Muscle of leg (tissue), 11 donors: ENCODE data around the gene CASQ2. TPM values are rescaled to one million over a fixed set of nuclear protein-coding genes. Genes with fewer than 3 reads are reported as not detected.

Experiments used
- DNase-seq: peaks from one replicate; pipeline ENCODE4 v3.0.0; 2013
- H3K27ac ChIP-seq: one replicate; pipeline ENCODE4 v1.5.1; 2013; ENCODE audit warnings: mild to moderate bottlenecking, low read length, control low read depth
- H3K27me3 ChIP-seq: one replicate; pipeline ENCODE4 v1.6.1; 2013; ENCODE audit warnings: low read length; ENCODE audit not compliant: control insufficient read depth, insufficient read depth
- H3K36me3 ChIP-seq: one replicate; pipeline ENCODE4 v1.6.1; 2013; ENCODE audit warnings: low read length; ENCODE audit not compliant: control insufficient read depth, insufficient read depth
- H3K4me1 ChIP-seq: one replicate; pipeline ENCODE4 v1.6.1; 2013; ENCODE audit warnings: low read length; ENCODE audit not compliant: control insufficient read depth, insufficient read depth
- H3K4me3 ChIP-seq: one replicate; pipeline ENCODE4 v1.5.1; 2013; ENCODE audit warnings: low read length, control low read depth
- H3K9me3 ChIP-seq: replicated peaks from 2 replicates; pipeline ENCODE4 v1.6.1; 2013; ENCODE audit warnings: low read depth, low read length; ENCODE audit not compliant: control insufficient read depth
- WGBS: methylation state at CpG from one replicate; pipeline ENCODE4 v1.1.5; 2013; ENCODE audit warnings: missing lambda C conversion rate; ENCODE audit not compliant: insufficient coverage; 5-methylcytosine and 5-hydroxymethylcytosine counted together
- polyA plus RNA-seq, 8 donors: library from polyadenylated mRNA; unstranded; fragments of 120-200 nt; gene quantifications; one replicate each; pipeline versions ENCODE4 v1.2.1 to v1.2.3, GENCODE V29; 2013; ENCODE audit warnings: inconsistent platforms in 1 of 8, low replicate concordance in 1 of 8; ENCODE audit not compliant: insufficient read length in 8 of 8, insufficient read depth in 1 of 8
- total RNA-seq: library from RNA; stranded (reverse); fragments of 120-200 nt; gene quantifications from one replicate; pipeline ENCODE4 v1.2.4, GENCODE V29; 2013

The CASQ2 gene
- total and polyA plus RNA-seq, 9 donors, result 305 to 812 (median 606) TPM

- peaks cover 13% of the 10 kb centered on the region for H3K4me1 ChIP-seq
- H3K9me3 ChIP-seq, result no peaks in the 10 kb centered on the region
- no peak for DNase-seq
- H3K4me3 ChIP-seq, result no peak overlapping the region
- WGBS, result no CpG with 5 or more reads among the region's 5 CpGs
- peaks cover 10% of the 10 kb centered on the region for H3K36me3 ChIP-seq
- H3K27ac ChIP-seq, result no peak overlapping the region
- H3K27me3 ChIP-seq, result no peaks in the 10 kb centered on the region
Measured at GRCh38 chr1:115746021-115746690, 22.4 kb downstream of the CASQ2 start.

- Histone ChIP-seq H3K4me1 (peaks cover 9% of the 10 kb centered on the region), H3K36me3 (peaks cover 18% of the 10 kb centered on the region), H3K27ac (no peak overlapping the region), H3K4me3 (no peak overlapping the region), H3K27me3 (no peaks in the 10 kb centered on the region), H3K9me3 (no peaks in the 10 kb centered on the region)
- WGBS, result 67% methylated on average over 1 of the region's 3 CpGs
- DNase-seq, result no peak
Measured at GRCh38 chr1:115744646-115745275, 23.8 kb downstream of the CASQ2 start.

GRCh38 chr1:115740811-115741210 is 27.7 kb downstream of the CASQ2 start:
- H3K9me3 ChIP-seq, result no peaks in the 10 kb centered on the region
- no peaks in the 10 kb centered on the region for H3K4me1 ChIP-seq
- no peak for DNase-seq
- H3K27ac ChIP-seq, result no peak overlapping the region
- no CpG with 5 or more reads among the region's 1 CpG for WGBS
- H3K4me3 ChIP-seq, result no peak overlapping the region
- no peaks in the 10 kb centered on the region for H3K27me3 ChIP-seq
- H3K36me3 ChIP-seq, result peaks cover 28% of the 10 kb centered on the region

GRCh38 chr1:115732316-115732715 is 36.2 kb downstream of the CASQ2 start:
- Histone ChIP-seq H3K4me3 (no peak overlapping the region), H3K36me3 (peaks cover 13% of the 10 kb centered on the region), H3K9me3 (no peaks in the 10 kb centered on the region), H3K27me3 (no peaks in the 10 kb centered on the region), H3K4me1 (peaks cover 14% of the 10 kb centered on the region), H3K27ac (no peak overlapping the region)
- DNase-seq, result peak; percentile 33
- no CpG with 5 or more reads among the region's 4 CpGs for WGBS

- Histone ChIP-seq H3K36me3 (peaks cover 25% of the 10 kb centered on the region), H3K9me3 (no peaks in the 10 kb centered on the region), H3K4me1 (peaks cover 22% of the 10 kb centered on the region), H3K27ac (no peak overlapping the region), H3K4me3 (no peak overlapping the region), H3K27me3 (no peaks in the 10 kb centered on the region)
- WGBS, result 90% methylated on average over 2 of the region's 4 CpGs
- DNase-seq, result no peak
Measured at GRCh38 chr1:115729756-115730155, 38.8 kb downstream of the CASQ2 start.

GRCh38 chr1:115728341-115728740 is 40.2 kb downstream of the CASQ2 start:
- H3K9me3 ChIP-seq, result no peaks in the 10 kb centered on the region
- peaks cover 19% of the 10 kb centered on the region for H3K36me3 ChIP-seq
- H3K27me3 ChIP-seq, result no peaks in the 10 kb centered on the region
- no CpG with 5 or more reads among the region's 1 CpG for WGBS
- H3K4me1 ChIP-seq, result peaks cover 22% of the 10 kb centered on the region
- H3K27ac ChIP-seq, result peak overlapping the region; percentile 78
- H3K4me3 ChIP-seq, result no peak overlapping the region
- DNase-seq, result peak; percentile 53

GRCh38 chr1:115727706-115728249 is 40.7 kb downstream of the CASQ2 start:
- WGBS, result 33% methylated on average over 1 of the region's 7 CpGs

GRCh38 chr1:115726570-115726969 is 41.9 kb downstream of the CASQ2 start:
- Histone ChIP-seq H3K36me3 (peaks cover 23% of the 10 kb centered on the region), H3K9me3 (no peaks in the 10 kb centered on the region), H3K27me3 (no peaks in the 10 kb centered on the region), H3K4me3 (no peak overlapping the region), H3K4me1 (peaks cover 30% of the 10 kb centered on the region), H3K27ac (no peak overlapping the region)
- DNase-seq, result no peak

More at GRCh38 chr1:115727706-115728249, 40.7 kb downstream of the CASQ2 start:
- Histone ChIP-seq H3K27me3 (no peaks in the 10 kb centered on the region), H3K9me3 (no peaks in the 10 kb centered on the region), H3K27ac (peak overlapping the region; percentile 78), H3K36me3 (peaks cover 19% of the 10 kb centered on the region), H3K4me3 (no peak overlapping the region), H3K4me1 (peaks cover 22% of the 10 kb centered on the region)
- peak; percentile 92 for DNase-seq

GRCh38 chr1:115726161-115726560 is 42.4 kb downstream of the CASQ2 start:
- peak overlapping the region; percentile 29 for H3K27ac ChIP-seq

GRCh38 chr1:115725600-115725999 is 42.9 kb downstream of the CASQ2 start:
- Histone ChIP-seq H3K36me3 (peaks cover 20% of the 10 kb centered on the region), H3K9me3 (no peaks in the 10 kb centered on the region), H3K4me3 (no peak overlapping the region), H3K27ac (no peak overlapping the region), H3K4me1 (peaks cover 30% of the 10 kb centered on the region), H3K27me3 (no peaks in the 10 kb centered on the region)
- 100% methylated on average over 1 of the region's 2 CpGs for WGBS
- DNase-seq, result no peak

More at GRCh38 chr1:115726161-115726560, 42.4 kb downstream of the CASQ2 start:
- Histone ChIP-seq H3K4me1 (peaks cover 30% of the 10 kb centered on the region), H3K36me3 (peaks cover 23% of the 10 kb centered on the region), H3K9me3 (no peaks in the 10 kb centered on the region), H3K27me3 (no peaks in the 10 kb centered on the region), H3K4me3 (no peak overlapping the region)
- 57% methylated on average over 1 of the region's 3 CpGs for WGBS
- DNase-seq, result no peak
